Amniotic stem cell (primary cell): ENCODE results near the gene FLT3.
"Not testable (repeated sequence)": the region's sequence is repeated elsewhere in the genome, so short reads cannot be mapped to it uniquely, and the experiment has no call there.

ENCODE experiments used
- DNase-seq: peaks from one replicate; lab custom pipeline; 2025; lab: John Stamatoyannopoulos, UW

FLT3 gene

DNA sequence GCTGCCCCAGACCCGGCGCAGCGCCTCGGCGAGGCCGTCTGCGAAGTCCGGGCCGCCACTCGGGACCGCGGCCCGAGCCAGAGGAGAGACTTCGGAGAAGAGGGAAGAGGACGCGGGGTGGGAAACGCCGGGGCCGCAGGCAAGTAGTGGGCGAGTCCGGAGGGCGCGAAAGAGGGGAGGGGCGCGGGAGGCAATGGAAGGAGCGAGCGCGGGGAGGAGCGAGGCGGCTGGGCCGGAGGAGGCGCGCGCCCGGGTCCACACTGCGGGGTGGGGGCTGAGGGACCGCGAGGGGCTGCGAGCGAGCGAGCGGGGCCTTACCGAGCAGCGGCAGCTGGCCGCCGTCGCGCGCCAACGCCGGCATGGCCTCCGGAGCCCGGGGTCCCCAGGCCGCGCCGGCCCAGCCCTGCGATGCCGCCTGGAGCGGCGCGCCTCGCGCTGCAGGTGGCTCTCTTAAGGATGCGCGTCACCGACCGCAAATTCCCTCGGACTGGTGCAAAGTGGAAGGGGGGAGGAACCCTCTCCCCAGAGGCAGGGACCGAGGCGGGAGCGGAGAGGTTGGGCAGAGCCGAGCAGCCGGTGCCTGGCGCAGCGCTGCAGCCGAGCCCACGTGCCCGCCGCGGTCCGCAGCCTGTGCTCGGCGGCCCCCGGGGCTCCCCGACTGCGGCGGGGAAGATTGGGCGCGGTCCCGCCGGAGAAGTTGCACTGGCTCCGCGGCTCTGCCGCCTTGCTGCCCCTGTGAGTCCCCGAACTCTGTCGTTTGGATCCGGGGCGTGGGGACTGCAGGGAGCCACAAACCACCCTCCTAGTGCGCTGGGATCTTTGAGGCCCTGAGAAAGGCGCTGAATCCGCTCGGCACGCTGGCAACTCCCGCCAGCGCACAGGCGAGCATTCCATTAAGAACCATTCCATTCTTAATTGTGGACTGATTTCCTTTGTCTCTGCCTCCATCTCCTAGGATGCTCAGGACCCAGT lies at the start of gene FLT3:
FLT3 (minus strand) TSS at position 427 of the 972 bp plus-strand sequence; CDS start at position 361, 66 bp downstream.
- no peak for DNase-seq

- no peak for DNase-seq
Measured at GRCh38 chr13:28147495-28147894, 47.1 kb upstream of the FLT3 start.

- no peak for DNase-seq
Measured at GRCh38 chr13:28145049-28145448, 44.7 kb upstream of the FLT3 start.

- not testable (repeated sequence) for DNase-seq
Measured at GRCh38 chr13:28141542-28141941, 41.2 kb upstream of the FLT3 start.

DNA sequence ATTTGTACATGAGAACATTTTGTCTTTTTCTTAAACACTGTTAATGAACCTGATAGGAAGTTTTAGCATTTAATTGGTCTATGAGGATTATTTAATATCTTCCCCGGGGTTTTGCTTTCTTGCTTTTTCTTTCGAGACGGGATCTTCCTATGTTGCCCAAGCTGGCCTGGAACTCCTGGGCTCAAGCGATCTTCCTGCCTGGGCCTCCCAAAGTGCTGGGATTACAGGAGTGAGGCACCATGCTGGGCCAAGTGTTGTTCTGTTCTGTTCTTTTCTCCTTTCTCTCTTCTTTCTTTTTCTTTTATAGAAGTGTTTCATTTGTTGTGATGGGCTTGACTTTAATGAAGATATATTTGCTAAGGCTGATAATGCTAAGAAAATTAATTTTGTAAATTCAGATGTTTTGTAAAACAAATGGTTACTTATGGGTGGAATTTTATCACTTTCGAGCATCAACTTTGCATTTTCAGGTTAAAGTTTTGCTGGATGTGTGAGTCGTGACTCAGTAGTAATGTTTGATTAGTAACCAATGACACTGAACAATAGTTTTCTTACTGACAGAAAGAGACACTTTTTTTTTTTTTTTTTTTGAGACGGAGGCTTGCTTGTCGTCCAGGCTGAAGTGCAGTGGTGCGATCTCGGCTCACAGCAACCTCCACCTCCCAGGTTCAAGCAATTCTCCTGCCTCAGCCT lies 40.2 kb upstream of the FLT3 start:
- no peak for DNase-seq

GRCh38 chr13:28138756-28139470 lies 38.5 kb upstream of the FLT3 start:
- peak; percentile 40 for DNase-seq

GRCh38 chr13:28138012-28138755 lies 37.8 kb upstream of the FLT3 start, which contains the start of gene PAN3:
PAN3 (plus strand) TSS chr13:28138545; CDS start chr13:28138658, 113 bp downstream.
- peak; percentile 77 for DNase-seq

- no peak for DNase-seq
Measured at GRCh38 chr13:28137596-28137995, 37.2 kb upstream of the FLT3 start.

DNA sequence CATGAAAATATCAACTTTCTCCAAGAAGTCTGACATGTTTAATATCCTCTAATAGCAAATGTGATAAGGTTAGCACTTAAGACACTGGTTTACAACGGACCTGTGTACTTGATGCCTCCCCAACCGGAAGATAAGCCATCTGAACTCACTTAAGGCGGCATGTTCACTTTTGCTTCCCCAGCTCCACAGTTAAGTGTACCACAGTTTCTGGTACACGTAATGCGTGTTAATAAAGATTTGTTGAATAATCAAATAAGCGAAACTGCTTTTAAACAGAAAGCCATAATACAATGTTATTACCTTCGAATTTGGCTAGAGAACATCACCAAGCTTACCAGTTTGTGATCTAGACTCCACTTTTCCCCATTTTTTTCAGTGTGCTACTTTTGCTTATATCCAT lies 36.5 kb upstream of the FLT3 start:
- DNase-seq, result no peak

DNA sequence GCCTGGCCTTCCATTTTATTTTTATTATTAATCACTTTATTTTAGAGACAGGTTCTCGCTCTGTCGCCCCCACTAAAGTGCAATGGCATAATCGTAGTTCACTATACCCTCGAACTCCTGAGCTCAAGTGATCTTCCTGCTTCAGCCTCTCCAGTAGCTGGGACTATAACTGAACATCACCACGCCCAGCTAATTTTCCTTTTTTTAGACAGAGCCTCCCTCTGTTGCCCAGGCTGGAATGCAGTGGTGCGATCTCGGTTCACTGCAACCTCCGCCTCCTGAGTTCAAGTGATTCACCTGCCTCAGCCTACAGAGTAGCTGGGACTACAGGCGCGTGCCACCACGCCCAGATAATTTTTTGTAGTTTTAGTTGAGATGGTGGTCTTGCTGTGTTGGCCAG lies 31.3 kb upstream of the FLT3 start:
- DNase-seq, result no peak

DNA sequence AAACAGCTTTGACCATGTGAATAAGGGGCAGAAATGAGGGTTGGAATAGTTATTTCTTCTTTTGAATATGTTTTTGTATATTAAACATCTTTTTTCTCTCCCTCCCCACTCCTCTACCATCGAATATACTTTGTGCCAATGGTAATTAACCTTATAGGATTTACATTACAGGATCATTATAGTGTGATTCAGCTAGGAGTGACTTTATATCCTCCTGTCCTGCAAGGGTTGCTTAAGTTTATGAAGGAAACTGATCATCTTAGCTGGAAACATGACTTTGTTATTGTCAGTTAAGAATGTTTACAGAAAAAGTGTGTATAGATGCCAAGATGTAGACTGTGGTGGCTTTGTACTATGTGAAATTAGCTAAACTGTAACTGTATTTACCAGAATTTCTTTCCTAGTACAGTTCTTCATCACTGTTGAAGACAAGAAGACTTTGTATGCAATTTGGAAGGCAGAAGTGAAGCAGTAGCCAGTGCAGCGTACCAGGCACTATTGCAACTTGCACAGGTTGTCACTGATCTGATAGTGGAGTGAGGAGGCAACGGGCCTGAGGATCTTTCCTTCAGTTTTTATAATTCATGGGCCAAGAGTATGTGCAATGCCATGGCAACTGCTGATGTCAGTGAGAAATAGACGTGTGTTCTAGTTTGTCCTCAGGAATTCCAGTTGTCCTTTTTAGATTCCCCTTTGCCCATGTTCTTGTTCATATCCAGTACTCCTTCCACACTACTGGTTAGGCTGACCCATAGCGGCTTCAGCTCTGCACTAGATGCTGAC lies 29.7 kb upstream of the FLT3 start:
- no peak for DNase-seq

DNA sequence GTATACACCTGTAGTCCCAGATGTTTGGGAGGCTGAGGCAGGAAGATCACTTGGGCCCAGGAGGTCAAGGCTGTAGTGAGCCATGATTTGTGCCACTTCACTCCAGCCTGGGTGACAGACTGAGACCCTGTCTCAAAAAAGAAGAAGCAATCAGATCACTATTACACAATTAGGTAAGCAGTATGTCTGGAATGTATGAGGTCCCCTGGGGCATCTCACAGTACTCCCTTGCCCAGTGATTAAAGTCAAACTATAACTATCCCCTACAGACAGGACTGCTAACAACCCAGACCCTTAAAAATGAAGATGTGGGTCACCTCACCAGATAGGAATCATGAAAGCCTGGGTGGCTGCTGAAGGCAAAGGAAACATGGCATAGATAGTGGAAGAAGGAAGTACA lies 28.6 kb upstream of the FLT3 start:
- no peak for DNase-seq

GRCh38 chr13:28128030-28128429 lies 27.7 kb upstream of the FLT3 start:
- no peak for DNase-seq

DNA sequence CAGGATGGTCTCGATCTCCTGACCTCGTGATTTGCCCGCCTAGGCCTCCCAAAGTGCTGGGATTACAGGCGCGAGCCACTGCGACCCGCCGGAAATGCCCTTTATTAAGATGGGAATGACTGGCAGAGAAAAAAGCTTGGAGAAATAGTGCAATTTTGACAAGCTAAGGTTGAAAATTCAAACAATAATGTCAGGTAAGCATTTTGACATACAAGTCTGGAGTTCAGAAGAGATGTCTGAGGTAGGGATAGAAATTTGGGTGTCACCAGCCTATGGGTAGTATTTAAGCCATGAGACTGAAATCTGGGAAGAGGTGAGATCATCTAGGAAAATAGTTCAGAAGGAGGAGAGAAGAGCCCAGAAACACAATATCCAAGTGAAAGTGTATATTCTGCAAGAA lies 20.8 kb upstream of the FLT3 start:
- no peak for DNase-seq

- DNase-seq, result no peak
Measured at GRCh38 chr13:28120317-28120716, 19.9 kb upstream of the FLT3 start.

DNA sequence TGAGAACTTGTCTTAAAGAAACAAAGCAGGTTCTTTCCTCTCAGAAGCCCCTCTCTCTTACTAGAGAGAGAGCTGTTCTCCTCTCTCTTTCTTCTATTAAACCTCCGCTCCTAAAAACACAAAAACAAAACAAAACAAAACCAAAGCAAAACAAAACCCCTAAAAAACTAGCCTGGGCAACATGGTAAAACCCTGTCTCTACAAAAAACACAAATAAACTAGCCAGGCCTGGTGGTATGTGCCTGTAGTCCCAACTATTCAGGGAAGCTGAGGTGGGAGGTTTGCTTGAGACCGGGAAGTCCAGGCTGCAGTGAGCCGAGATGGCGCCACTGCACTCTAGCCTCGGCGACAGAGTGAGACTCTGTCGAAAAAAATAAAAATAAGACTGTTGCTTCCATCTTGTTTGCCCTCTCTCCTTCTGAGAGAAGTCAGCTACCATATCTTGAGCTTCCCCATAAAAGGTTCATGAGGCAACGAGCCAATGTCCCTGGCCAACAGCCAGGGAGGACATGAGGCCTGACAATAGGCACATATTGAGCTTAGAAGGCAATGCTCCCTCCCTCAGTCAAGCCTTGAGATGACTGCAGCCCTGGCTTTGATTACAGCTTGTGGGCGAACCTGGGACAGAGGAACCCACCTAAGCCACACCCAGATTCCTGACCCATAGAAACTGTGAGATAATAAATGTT lies 17.5 kb upstream of the FLT3 start:
- no peak for DNase-seq

GRCh38 chr13:28116736-28117135 lies 16.4 kb upstream of the FLT3 start:
- no peak for DNase-seq

DNA sequence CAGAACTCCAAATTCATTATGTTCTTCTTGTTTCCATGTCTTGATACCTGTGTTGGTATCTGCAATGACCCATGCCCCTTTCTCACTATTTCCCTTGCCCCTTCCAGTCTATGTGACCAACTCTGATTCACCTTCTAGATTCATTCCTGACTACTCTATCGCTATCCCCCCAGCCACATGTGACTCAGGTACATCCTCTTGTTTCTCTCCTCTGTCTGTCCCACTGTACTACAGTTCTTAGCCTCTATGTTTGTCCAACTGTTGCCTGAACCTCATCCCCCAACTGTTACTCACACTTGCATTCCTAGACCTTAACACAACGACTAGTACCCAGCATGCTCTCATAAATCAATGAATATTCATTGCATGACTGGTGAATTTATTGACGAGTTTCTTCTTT lies 10.0 kb upstream of the FLT3 start:
- DNase-seq, result no peak

DNA sequence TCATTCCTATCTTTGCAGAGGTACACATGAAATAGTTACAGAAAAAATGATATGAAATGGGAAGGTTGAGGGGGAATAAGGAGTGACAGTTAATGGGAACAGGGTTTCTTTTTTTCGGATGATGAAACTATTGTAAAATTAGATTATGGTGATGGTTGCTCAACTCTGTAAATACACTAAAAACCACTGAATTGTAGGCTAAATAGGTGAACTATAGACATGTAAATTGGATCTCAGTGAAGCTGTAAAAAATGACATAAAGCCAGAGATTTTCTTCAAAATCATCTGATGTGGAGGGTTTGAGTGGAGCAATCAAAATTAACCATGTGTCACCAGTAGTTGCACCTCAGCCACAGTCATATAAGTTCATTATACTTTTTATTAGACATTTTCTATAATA lies 6.6 kb upstream of the FLT3 start:
- DNase-seq, result no peak

DNA sequence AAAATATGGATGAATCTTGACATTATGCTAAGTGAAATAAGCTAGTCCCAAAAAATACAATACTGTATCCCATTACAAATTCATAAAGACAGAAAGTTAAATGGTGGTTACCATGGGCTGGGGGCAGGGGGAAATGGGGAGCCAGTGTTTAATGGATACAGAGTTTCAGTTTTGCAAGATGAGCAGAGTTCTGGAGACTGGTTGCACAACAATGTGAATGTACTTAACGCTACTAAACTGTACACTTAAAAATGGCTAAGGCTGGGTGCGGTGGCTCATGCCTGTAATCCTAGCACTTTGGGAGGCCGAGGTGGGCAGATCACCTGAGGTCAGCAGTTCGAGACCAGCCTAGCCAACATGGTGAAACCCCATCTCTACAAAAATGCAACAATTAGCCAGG lies 1.5 kb upstream of the FLT3 start:
- DNase-seq, result not testable (repeated sequence)
